HepG2 (cell line): ENCODE measurements around the gene SPAAR. TPM values are rescaled to one million over a fixed set of nuclear protein-coding genes. Genes with fewer than 3 reads are reported as not detected.

Experiments
- EHMT2 ChIP-seq: fragments of 200-600 bp; sonication (generic); IDR thresholded peaks from 2 replicates; pipeline ENCODE4 v1.7.0; 2017; ENCODE audit warnings: antibody characterized with exemption, low read depth, low read length, borderline replicate concordance
- FOXA3 ChIP-seq: IDR thresholded peaks from 2 replicates; pipeline ENCODE4 v1.6.1; 2016; ENCODE audit warnings: missing genetic modification reagents, missing compliant biosample characterization
- HMG20A ChIP-seq: IDR thresholded peaks from 2 replicates; pipeline ENCODE4 v1.6.1; 2016; ENCODE audit warnings: borderline replicate concordance
- HNRNPLL ChIP-seq: fragments of 200-400 bp; formaldehyde crosslinking; IDR thresholded peaks from 2 replicates; pipeline ENCODE4 v1.6.1; 2017; ENCODE audit warnings: mild to moderate bottlenecking, low read depth, low read length; ENCODE audit not compliant: poor library complexity, severe bottlenecking
- IRF1 ChIP-seq: sonication (generic); formaldehyde crosslinking; IDR thresholded peaks from 2 replicates; pipeline ENCODE4 v1.4.0; 2020; ENCODE audit warnings: low read depth, mild to moderate bottlenecking, missing genetic modification reagents
- NFKBIZ ChIP-seq: IDR thresholded peaks from 2 replicates; pipeline ENCODE4 v1.6.1; 2018; ENCODE audit warnings: missing genetic modification reagents, missing compliant biosample characterization
- NRL ChIP-seq: sonication (generic); formaldehyde crosslinking; IDR thresholded peaks from 2 replicates; pipeline ENCODE4 v1.5.0; 2020; ENCODE audit warnings: missing genetic modification reagents, mild to moderate bottlenecking, moderate library complexity, borderline replicate concordance
- POGK ChIP-seq: sonication (generic); formaldehyde crosslinking; conservative IDR thresholded peaks from 2 replicates; pipeline ENCODE4 v1.8.0; 2022; ENCODE audit warnings: mild to moderate bottlenecking, moderate library complexity, missing genetic modification reagents
- POLR2A ChIP-seq, 2 experiments: IDR thresholded peaks; 2 replicates each; pipeline ENCODE4 v1.6.1; 2011; ENCODE audit warnings: low read depth in 2 of 2, low read length in 2 of 2, mild to moderate bottlenecking in 1 of 2, moderate library complexity in 1 of 2; ENCODE audit not compliant: insufficient read depth in 1 of 2
- SNAI1 ChIP-seq: sonication (generic); formaldehyde crosslinking; IDR thresholded peaks from 2 replicates; pipeline ENCODE4 v1.5.0; 2020; ENCODE audit warnings: mild to moderate bottlenecking, missing genetic modification reagents, borderline replicate concordance
- SRSF9 ChIP-seq: fragments of 200-400 bp; formaldehyde crosslinking; IDR thresholded peaks from 2 replicates; pipeline ENCODE4 v1.6.1; 2018; ENCODE audit warnings: borderline replicate concordance, mild to moderate bottlenecking, low read depth, low read length; ENCODE audit not compliant: insufficient read depth, poor library complexity, severe bottlenecking
- ZBTB2 ChIP-seq: sonication (generic); formaldehyde crosslinking; IDR thresholded peaks from 2 replicates; pipeline ENCODE4 v1.8.0; 2022; ENCODE audit warnings: low read depth, missing genetic modification reagents
- ZBTB25 ChIP-seq: IDR thresholded peaks from 2 replicates; pipeline ENCODE4 v1.6.1; 2018; ENCODE audit warnings: missing genetic modification reagents
- ZMYM4 ChIP-seq: sonication (generic); formaldehyde crosslinking; IDR thresholded peaks from 2 replicates; pipeline ENCODE4 v1.8.1; 2023; ENCODE audit warnings: mild to moderate bottlenecking, missing genetic modification reagents
- ZNF629 ChIP-seq: sonication (generic); formaldehyde crosslinking; conservative IDR thresholded peaks from 2 replicates; pipeline ENCODE4 v1.5.0; 2020; ENCODE audit warnings: missing genetic modification reagents
- ZNF710 ChIP-seq: sonication (generic); formaldehyde crosslinking; IDR thresholded peaks from 2 replicates; pipeline ENCODE4 v1.5.0; 2020; ENCODE audit warnings: mild to moderate bottlenecking, missing genetic modification reagents, borderline replicate concordance
- polyA plus RNA-seq, 8 experiments: library from polyadenylated mRNA; depleted of rRNA in 3 of 8; stranded (reverse) in 7 of 8; unstranded in 1 of 8; fragments of >200 nt; fragmentation: Illumina TruSeq in 4 of 8; extraction: Trizol in 4 of 8; gene quantifications; 2 replicates each; pipeline versions ENCODE4 v1.2.1 to v1.2.3, GENCODE V29; 2011 to 2016; ENCODE audit warnings: low read depth in 4 of 8, missing spikeins in 1 of 8, mixed read lengths in 1 of 8; ENCODE audit not compliant: insufficient read depth in 1 of 8
- total RNA-seq, 5 experiments: library from RNA; depleted of rRNA; stranded (reverse); fragments of >200 nt; fragmentation: Illumina TruSeq; extraction: Trizol; gene quantifications; 2 replicates each; pipeline ENCODE4 v1.2.3, GENCODE V29; 2016; ENCODE audit warnings: low read depth in 1 of 5

Gene SPAAR
- total and polyA plus RNA-seq, 2 of the 13 experiments (the other 11 are each of a cell fraction or from before 2014, with no cell fraction given) = 0.07 TPM; not detected in 1

- TF ChIP-seq ZNF710 (CRISPR knock-in tag) = peak; percentile 89
- TF ChIP-seq ZMYM4 = peak; percentile 85
- TF ChIP-seq NFKBIZ = no peak
- no peak for TF ChIP-seq IRF1 (CRISPR knock-in tag)
- no peak for TF ChIP-seq ZBTB25 (CRISPR knock-in tag)
- TF ChIP-seq POGK = no peak
- no peak for TF ChIP-seq FOXA3 (CRISPR knock-in tag)
- no peak for TF ChIP-seq SNAI1
- no peak for TF ChIP-seq ZNF629 (CRISPR knock-in tag)
- TF ChIP-seq ZBTB2 (CRISPR knock-in tag) = no peak
- TF ChIP-seq EHMT2 = peak; percentile 76; the same call in 1 of the 2 replicates
- TF ChIP-seq NRL (CRISPR knock-in tag) = no peak
- no peak for TF ChIP-seq POLR2A (IDR thresholded peaks at IDR 0.05; ENCODE audit: insufficient read depth in 1 of 2, low read depth in 2 of 2, low read length in 2 of 2)
- no peak for TF ChIP-seq HMG20A (CRISPR knock-in tag)
- TF ChIP-seq HNRNPLL = no peak
- no peak for TF ChIP-seq SRSF9
Observed at GRCh38 chr9:35945341-35946018, 36.2 kb downstream of the SPAAR start (continued).
